GM12892 (cell line): ENCODE results near the gene KRTAP10-1.

ENCODE experiments used
- POLR2A ChIP-seq: IDR thresholded peaks from 2 replicates; pipeline ENCODE4 v1.6.1; 2011; ENCODE audit warnings: low read depth, low read length, control low read depth
- TAF1 ChIP-seq: IDR thresholded peaks from 2 replicates; pipeline ENCODE4 v1.6.1; 2011; ENCODE audit warnings: low read depth, mild to moderate bottlenecking, control low read depth, low read length, borderline replicate concordance

DNA sequence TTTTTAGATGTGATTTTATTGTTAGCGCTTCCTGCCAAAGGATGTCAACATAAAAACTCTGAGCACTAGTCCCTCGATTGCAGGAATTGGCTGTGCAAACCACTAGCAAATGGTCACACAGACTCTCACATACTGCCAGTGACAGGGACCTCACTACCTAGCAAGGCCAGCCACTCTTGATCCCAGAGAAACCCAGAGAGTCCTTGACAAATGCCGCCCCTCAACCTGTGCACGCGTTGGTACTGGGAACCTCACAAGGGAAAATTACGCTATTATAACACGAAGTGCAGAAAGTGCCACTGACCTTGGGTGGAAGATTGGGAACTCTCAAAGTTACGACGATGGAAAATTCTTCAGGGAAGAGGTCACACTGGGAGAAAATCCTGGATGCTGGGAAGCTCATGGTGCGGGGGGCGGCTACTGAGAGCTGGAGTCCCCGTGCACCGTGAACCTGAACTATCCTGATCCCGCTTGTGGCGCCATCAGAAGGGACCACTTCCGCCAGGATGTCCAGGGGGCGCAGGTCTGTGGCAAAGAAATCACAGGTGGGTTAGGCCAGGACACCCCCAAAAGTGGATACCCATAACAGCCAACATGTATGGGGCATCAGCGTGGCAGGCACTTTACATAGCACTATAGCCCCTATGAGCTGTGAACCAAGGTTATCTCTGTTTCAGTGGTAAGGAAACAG, 27.6 kb upstream of the KRTAP10-1 start:
- TF ChIP-seq POLR2A = no peak
- no peak for TF ChIP-seq TAF1
